Measurements from ENCODE around the gene BOLA3.

- TF ChIP-seq CTCF (IDR thresholded peaks at IDR 0.05) (no peak), POLR2A (IDR thresholded peaks at IDR 0.05) (no peak), POLR2AphosphoS5 (IDR thresholded peaks at IDR 0.05) (no peak)
Observed at GRCh38 chr2:74103763-74104162, 43.9 kb downstream of the BOLA3 start.
